K562 (cell line): Measurements from ENCODE around the gene NAT8L. TPM values are rescaled to one million over a fixed set of nuclear protein-coding genes. Genes with fewer than 3 reads are reported as not detected.

ENCODE experiments used
- ATF3 ChIP-seq, 2 experiments: fragments of 450-650 bp in 1 of 2; sonication (generic) in 1 of 2; formaldehyde crosslinking in 1 of 2; IDR thresholded peaks in 1 of 2; conservative IDR thresholded peaks in 1 of 2; 2 replicates each; pipeline versions ENCODE4 v1.6.1 to v1.8.1; 2016 to 2023; ENCODE audit warnings: mild to moderate bottlenecking in 2 of 2, moderate library complexity in 2 of 2, inconsistent platforms in 1 of 2, missing genetic modification reagents in 1 of 2
- CBX3 ChIP-seq, 2 experiments: IDR thresholded peaks; 1 replicate in 1 of 2; 2 replicates in 1 of 2; pipeline ENCODE4 v1.6.1; 2012; ENCODE audit warnings: inconsistent platforms in 2 of 2, low read length in 2 of 2, borderline replicate concordance in 1 of 2, control low read depth in 1 of 2
- CLOCK ChIP-seq: fragments of 250-450 bp; sonication (Bioruptor Pico); IDR thresholded peaks from 2 replicates; pipeline ENCODE4 v1.4.0; 2020; ENCODE audit warnings: mild to moderate bottlenecking, moderate library complexity, borderline replicate concordance
- EGR1 ChIP-seq: fragments of 450-650 bp; conservative IDR thresholded peaks from 2 replicates; pipeline ENCODE4 v1.6.1; 2017; ENCODE audit warnings: mild to moderate bottlenecking
- ESRRB ChIP-seq: fragments of 250-450 bp; sonication (Bioruptor Pico); IDR thresholded peaks from 2 replicates; pipeline ENCODE4 v1.5.0; 2020; ENCODE audit warnings: mild to moderate bottlenecking, moderate library complexity, borderline replicate concordance
- GATAD2A ChIP-seq: fragments of 450-650 bp; IDR thresholded peaks from 2 replicates; pipeline ENCODE4 v1.6.1; 2017
- HMBOX1 ChIP-seq: sonication (generic); IDR thresholded peaks from 2 replicates; pipeline ENCODE4 v1.6.1; 2016
- NRF1 ChIP-seq, 2 experiments: fragments of 450-650 bp; IDR thresholded peaks in 1 of 2; conservative IDR thresholded peaks in 1 of 2; 2 replicates each; pipeline ENCODE4 v1.6.1; 2014; ENCODE audit warnings: mild to moderate bottlenecking in 2 of 2
- PTRF ChIP-seq: fragments of 450-650 bp; IDR thresholded peaks from 2 replicates; pipeline ENCODE4 v1.6.1; 2016; ENCODE audit warnings: mild to moderate bottlenecking, missing genetic modification characterization, missing compliant biosample characterization
- RBFOX2 ChIP-seq: fragments of 200-400 bp; formaldehyde crosslinking; IDR thresholded peaks from 2 replicates; pipeline ENCODE4 v1.6.1; 2017; ENCODE audit warnings: low read depth, mild to moderate bottlenecking, low read length, moderate library complexity
- RCOR1 ChIP-seq, 2 experiments: IDR thresholded peaks; 2 replicates each; pipeline ENCODE4 v1.6.1; 2012; ENCODE audit warnings: low read depth in 2 of 2, low read length in 2 of 2, borderline replicate concordance in 1 of 2, improper control_type of control experiment in 1 of 2
- RFX1 ChIP-seq: fragments of 450-650 bp; IDR thresholded peaks from 2 replicates; pipeline ENCODE4 v1.6.1; 2016; ENCODE audit warnings: mild to moderate bottlenecking, moderate library complexity
- SREBF1 ChIP-seq: fragments of 150-350 bp; IDR thresholded peaks from 2 replicates; pipeline ENCODE4 v1.6.1; 2014; ENCODE audit warnings: antibody characterized with exemption, low read depth, low read length, borderline replicate concordance
- TFE3 ChIP-seq: fragments of 450-650 bp; formaldehyde crosslinking; IDR thresholded peaks from 2 replicates; pipeline ENCODE4 v1.4.0; 2020; ENCODE audit warnings: mild to moderate bottlenecking, mixed read lengths
- TSC22D4 ChIP-seq: fragments of 450-650 bp; IDR thresholded peaks from 2 replicates; pipeline ENCODE4 v1.6.1; 2016; ENCODE audit warnings: missing genetic modification characterization, missing biosample characterization, control low read depth
- ZFP91 ChIP-seq: sonication (generic); formaldehyde crosslinking; IDR thresholded peaks from 2 replicates; pipeline ENCODE4 v1.8.0; 2022; ENCODE audit warnings: mild to moderate bottlenecking, missing genetic modification reagents
- ZNF197 ChIP-seq: fragments of 200-800 bp; sonication (Bioruptor generic); IDR thresholded peaks from 2 replicates; pipeline ENCODE4 v1.6.1; 2016; ENCODE audit warnings: low read depth, missing genetic modification characterization, missing compliant biosample characterization
- ZNF23 ChIP-seq: fragments of 250-450 bp; sonication (Bioruptor Pico); IDR thresholded peaks from 2 replicates; pipeline ENCODE4 v1.4.0; 2020; ENCODE audit warnings: mild to moderate bottlenecking
- ZNF507 ChIP-seq: conservative IDR thresholded peaks from 2 replicates; pipeline ENCODE4 v1.6.1; 2017; ENCODE audit warnings: missing genetic modification characterization, missing compliant biosample characterization
- ZSCAN32 ChIP-seq: fragments of 450-650 bp; formaldehyde crosslinking; IDR thresholded peaks from 2 replicates; pipeline ENCODE4 v1.4.0; 2020; ENCODE audit warnings: mild to moderate bottlenecking, moderate library complexity
- polyA plus RNA-seq, 8 experiments: library from polyadenylated mRNA; depleted of rRNA in 4 of 8; stranded (reverse) in 5 of 8; unstranded in 3 of 8; fragments of >200 nt; fragmentation: Nextera tagmentation in 2 of 8; fragmentation: Illumina TruSeq in 1 of 8; extraction: Ambion mirVana in 2 of 8; extraction: Trizol in 1 of 8; gene quantifications; 2 replicates each; pipeline versions ENCODE4 v1.2.1 to v1.2.3, GENCODE V29; 2011 to 2014; ENCODE audit warnings: inconsistent platforms in 1 of 8, missing spikeins in 1 of 8
- total RNA-seq, 7 experiments: library from RNA; depleted of rRNA in 6 of 7; stranded (reverse); fragments of >200 nt in 6 of 7; fragmentation: Illumina TruSeq in 2 of 7; extraction: Trizol in 2 of 7; gene quantifications; 2 replicates each; pipeline versions ENCODE4 v1.2.1 to v1.2.3, GENCODE V29; 2011 to 2021; ENCODE audit warnings: low replicate concordance in 1 of 7

NAT8L gene
- total and polyA plus RNA-seq, 9 of the 15 experiments (the other 6 are each of a cell fraction or from before 2014, with no cell fraction given): 0.06 to 11.0 (median 1.5) TPM

GRCh38 chr4:2059046-2059725 is at the start of gene NAT8L (continued):
- TF ChIP-seq RCOR1 (IDR thresholded peaks at IDR 0.05; ENCODE audit: borderline replicate concordance in 1 of 2, low read depth in 2 of 2, low read length in 2 of 2) (peak in 1 of 2 experiments; percentile 10; a peak in 1 of 4 replicates), CLOCK (no peak), ATF3 (IDR thresholded peaks at IDR 0.05) (no peak), ATF3 (CRISPR knock-in tag; conservative IDR thresholded peaks at IDR 0.05) (no peak), ZNF507 (no peak), RBFOX2 (peak; percentile 26; the same call in 1 of the 2 replicates), TSC22D4 (no peak), ZSCAN32 (CRISPR knock-in tag) (no peak), CBX3 (IDR thresholded peaks at IDR 0.05; ENCODE audit: borderline replicate concordance in 1 of 2, low read length in 2 of 2) (no peak), PTRF (tag) (no peak), ZFP91 (CRISPR knock-in tag) (no peak), NRF1 (conservative IDR thresholded peaks at IDR 0.05 in 1 of 2, IDR thresholded peaks at IDR 0.05 in 1 of 2) (no peak), GATAD2A (no peak), ZNF197 (CRISPR knock-in tag) (no peak), ZNF23 (CRISPR knock-in tag) (no peak), TFE3 (no peak), HMBOX1 (no peak), ESRRB (no peak), SREBF1 (no peak), RFX1 (no peak), EGR1 (peak; percentile 58)
